ENCODE data around the gene CDH13. TPM values are rescaled to one million over a fixed set of nuclear protein-coding genes. Genes with fewer than 3 reads are reported as not detected.
A peak's percentile ranks its signal among the peaks of the same experiment; 100 is the strongest.

CDH13 gene
- total and polyA plus RNA-seq, 9 of the 15 experiments (the other 6 are each of a cell fraction or from before 2014, with no cell fraction given), result 0.03 TPM; not detected in 8

DNA sequence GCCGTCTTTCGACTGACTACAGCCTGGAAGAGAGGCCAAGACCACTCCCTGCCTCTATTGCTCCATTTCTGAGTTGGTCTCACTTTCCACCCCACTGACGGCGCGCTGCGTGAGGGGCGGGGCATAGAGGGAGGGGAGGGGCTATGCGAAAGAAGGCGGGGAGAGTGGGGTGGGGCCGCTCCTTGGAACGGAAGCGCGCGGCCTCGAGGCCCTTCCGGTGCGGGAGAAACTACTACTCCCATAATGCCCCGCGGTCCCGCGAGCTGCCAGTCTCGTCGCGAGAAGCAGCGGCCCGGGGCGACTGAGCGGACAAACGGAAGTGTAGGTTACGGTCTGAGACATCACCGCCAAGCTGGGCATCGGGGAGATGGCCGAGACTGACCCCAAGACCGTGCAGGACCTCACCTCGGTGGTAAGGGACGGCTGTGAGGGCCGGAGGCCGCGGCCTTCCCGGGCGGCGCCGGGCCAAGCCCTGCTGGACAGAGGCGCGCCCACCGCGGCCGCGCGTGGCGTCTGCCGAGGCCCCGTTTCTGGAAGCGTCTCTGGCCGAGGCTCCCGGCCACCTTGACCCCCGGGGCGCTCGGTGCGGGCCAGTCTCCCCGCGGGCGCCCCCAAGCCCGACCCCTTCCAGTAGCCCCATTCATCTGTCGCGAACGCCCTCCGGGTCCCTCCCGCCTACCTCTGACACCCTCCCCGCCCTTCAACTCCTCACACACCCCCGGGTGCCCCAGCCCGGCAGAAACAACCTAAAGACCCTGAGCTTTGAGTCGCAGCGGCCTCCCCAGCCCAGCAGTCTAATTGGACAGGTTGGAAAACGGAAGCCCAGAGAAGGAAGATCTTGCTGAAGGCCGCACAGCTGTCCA lies 1181.2 kb downstream of the CDH13 start, which contains the start of gene HSBP1 (continued):
- TF ChIP-seq SMAD4 (CRISPR knock-in tag; conservative IDR thresholded peaks at IDR 0.05) (peak; percentile 62), KLF1 (tag; IDR thresholded peaks at IDR 0.05) (peak; percentile 39; the same call in 1 of the 2 replicates), SREBF2 (CRISPR knock-in tag; IDR thresholded peaks at IDR 0.05) (no peak), HDAC8 (tag; IDR thresholded peaks at IDR 0.05) (no peak), ZNF212 (CRISPR knock-in tag; IDR thresholded peaks at IDR 0.05) (no peak), SP2 (IDR thresholded peaks at IDR 0.05; ENCODE audit: extremely low read depth, low read depth, low read length, poor library complexity, severe bottlenecking) (no peak), SMARCA5 (IDR thresholded peaks at IDR 0.05) (no peak), SNIP1 (IDR thresholded peaks at IDR 0.05; ENCODE audit: low read depth) (no peak), ZBTB17 (CRISPR knock-in tag; IDR thresholded peaks at IDR 0.05) (peak; percentile 62; the same call in 1 of the 2 replicates), MTA3 (IDR thresholded peaks at IDR 0.05; ENCODE audit: borderline replicate concordance) (peak; percentile 69; the same call in 1 of the 2 replicates), ZBED1 (IDR thresholded peaks at IDR 0.05) (no peak), CBFA2T3 (IDR thresholded peaks at IDR 0.05) (no peak), ZNF586 (CRISPR knock-in tag; conservative IDR thresholded peaks at IDR 0.05) (no peak), GTF2F1 (IDR thresholded peaks at IDR 0.05; ENCODE audit: low read depth, low read length) (0 out of 2 replicates have a peak, but pooled peaks have one; percentile 20), KHSRP (IDR thresholded peaks at IDR 0.05) (no peak), NR1H2 (CRISPR knock-in tag; IDR thresholded peaks at IDR 0.05) (no peak), KLF6 (CRISPR knock-in tag; IDR thresholded peaks at IDR 0.05; ENCODE audit: borderline replicate concordance) (no peak), CHD4 (IDR thresholded peaks at IDR 0.05; ENCODE audit: insufficient read depth, insufficient replicate concordance, low read depth, low read length, poor library complexity, severe bottlenecking) (no peak), HDAC2 (IDR thresholded peaks at IDR 0.05) (no peak), KDM5B (IDR thresholded peaks at IDR 0.05; ENCODE audit: insufficient replicate concordance, low read depth, low read length) (peak; percentile 60), WHSC1 (IDR thresholded peaks at IDR 0.05; ENCODE audit: low read length) (no peak), IFI16 (CRISPR knock-in tag; IDR thresholded peaks at IDR 0.05) (no peak)
- TF ChIP-seq, protein P1, sequence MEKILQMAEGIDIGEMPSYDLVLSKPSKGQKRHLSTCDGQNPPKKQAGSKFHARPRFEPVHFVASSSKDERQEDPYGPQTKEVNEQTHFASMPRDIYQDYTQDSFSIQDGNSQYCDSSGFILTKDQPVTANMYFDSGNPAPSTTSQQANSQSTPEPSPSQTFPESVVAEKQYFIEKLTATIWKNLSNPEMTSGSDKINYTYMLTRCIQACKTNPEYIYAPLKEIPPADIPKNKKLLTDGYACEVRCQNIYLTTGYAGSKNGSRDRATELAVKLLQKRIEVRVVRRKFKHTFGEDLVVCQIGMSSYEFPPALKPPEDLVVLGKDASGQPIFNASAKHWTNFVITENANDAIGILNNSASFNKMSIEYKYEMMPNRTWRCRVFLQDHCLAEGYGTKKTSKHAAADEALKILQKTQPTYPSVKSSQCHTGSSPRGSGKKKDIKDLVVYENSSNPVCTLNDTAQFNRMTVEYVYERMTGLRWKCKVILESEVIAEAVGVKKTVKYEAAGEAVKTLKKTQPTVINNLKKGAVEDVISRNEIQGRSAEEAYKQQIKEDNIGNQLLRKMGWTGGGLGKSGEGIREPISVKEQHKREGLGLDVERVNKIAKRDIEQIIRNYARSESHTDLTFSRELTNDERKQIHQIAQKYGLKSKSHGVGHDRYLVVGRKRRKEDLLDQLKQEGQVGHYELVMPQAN (IDR thresholded peaks at IDR 0.05; ENCODE audit: borderline replicate concordance), result peak; percentile 60; the same call in 1 of the 2 replicates
- TF ChIP-seq, protein P2, sequence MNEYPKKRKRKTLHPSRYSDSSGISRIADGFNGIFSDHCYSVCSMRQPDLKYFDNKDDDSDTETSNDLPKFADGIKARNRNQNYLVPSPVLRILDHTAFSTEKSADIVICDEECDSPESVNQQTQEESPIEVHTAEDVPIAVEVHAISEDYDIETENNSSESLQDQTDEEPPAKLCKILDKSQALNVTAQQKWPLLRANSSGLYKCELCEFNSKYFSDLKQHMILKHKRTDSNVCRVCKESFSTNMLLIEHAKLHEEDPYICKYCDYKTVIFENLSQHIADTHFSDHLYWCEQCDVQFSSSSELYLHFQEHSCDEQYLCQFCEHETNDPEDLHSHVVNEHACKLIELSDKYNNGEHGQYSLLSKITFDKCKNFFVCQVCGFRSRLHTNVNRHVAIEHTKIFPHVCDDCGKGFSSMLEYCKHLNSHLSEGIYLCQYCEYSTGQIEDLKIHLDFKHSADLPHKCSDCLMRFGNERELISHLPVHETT (CRISPR knock-in tag; conservative IDR thresholded peaks at IDR 0.05 in 1 of 2, IDR thresholded peaks at IDR 0.05 in 1 of 2), result peak in 1 of 2 experiments; percentile 88; a peak in 2 of 4 replicates
- TF ChIP-seq, protein P3, sequence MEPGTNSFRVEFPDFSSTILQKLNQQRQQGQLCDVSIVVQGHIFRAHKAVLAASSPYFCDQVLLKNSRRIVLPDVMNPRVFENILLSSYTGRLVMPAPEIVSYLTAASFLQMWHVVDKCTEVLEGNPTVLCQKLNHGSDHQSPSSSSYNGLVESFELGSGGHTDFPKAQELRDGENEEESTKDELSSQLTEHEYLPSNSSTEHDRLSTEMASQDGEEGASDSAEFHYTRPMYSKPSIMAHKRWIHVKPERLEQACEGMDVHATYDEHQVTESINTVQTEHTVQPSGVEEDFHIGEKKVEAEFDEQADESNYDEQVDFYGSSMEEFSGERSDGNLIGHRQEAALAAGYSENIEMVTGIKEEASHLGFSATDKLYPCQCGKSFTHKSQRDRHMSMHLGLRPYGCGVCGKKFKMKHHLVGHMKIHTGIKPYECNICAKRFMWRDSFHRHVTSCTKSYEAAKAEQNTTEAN (CRISPR knock-in tag; IDR thresholded peaks at IDR 0.05), result no peak

All from K562 (cell line).